SK-N-MC (cell line): ENCODE data around the gene GNS.

Source experiments
- EZH2 ChIP-seq: fragments of 200-600 bp; sonication (generic); IDR thresholded peaks from one replicate; pipeline ENCODE4 v1.6.1; 2017; ENCODE audit warnings: antibody characterized with exemption
- POLR2AphosphoS5 ChIP-seq: IDR thresholded peaks from 2 replicates; pipeline ENCODE4 v1.6.1; 2012; ENCODE audit warnings: mild to moderate bottlenecking, low read depth, low read length, borderline replicate concordance

GRCh38 chr12:64747695-64748094 lies 11.5 kb downstream of the GNS start:
- TF ChIP-seq EZH2 (no peak), POLR2AphosphoS5 (no peak)
